IPS-18c (cell line): ENCODE results near the gene PLA2G4B.

Experiments used
- H3K4me3 ChIP-seq: 2 replicates; pipeline ENCODE4 v1.7.0; 2013; ENCODE audit warnings: low read depth, mild to moderate bottlenecking, low read length, moderate library complexity; ENCODE audit not compliant: insufficient read depth
- H3K9me3 ChIP-seq: one replicate; pipeline ENCODE4 v1.6.1; 2013; ENCODE audit warnings: mild to moderate bottlenecking, low read length, moderate library complexity; ENCODE audit not compliant: control insufficient read depth, insufficient read depth

PLA2G4B gene

GRCh38 chr15:41838400-41838897 is at the start of gene PLA2G4B:
TSS of gene PLA2G4B (plus strand) at chr15:41838847. CDS start at chr15:41838914, 67 bp downstream.
- H3K4me3 ChIP-seq: no peak within 1 kb of the TSS
- H3K9me3 ChIP-seq: no peaks in the 10 kb centered on the region

DNA sequence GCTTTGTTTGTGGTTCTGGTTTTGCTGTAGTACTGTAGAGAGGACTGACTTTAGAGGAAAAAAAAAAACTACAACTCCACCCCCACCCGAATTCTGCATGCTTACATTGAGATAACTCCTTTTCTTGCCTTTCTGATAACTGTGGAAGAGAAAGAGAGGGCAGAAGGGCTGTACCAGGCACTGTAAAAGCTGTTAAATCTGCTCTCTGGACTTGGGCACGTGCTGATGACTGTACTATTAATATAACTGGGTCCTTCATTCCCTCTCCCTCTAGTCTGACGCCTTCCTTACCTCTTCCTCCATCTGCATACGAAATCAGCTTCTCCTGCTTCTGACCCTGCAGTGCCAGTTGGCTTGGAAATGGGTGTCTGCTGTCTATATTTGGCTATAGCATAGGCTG is 49.4 kb upstream of the PLA2G4B start:
- no peaks in the 10 kb centered on the region for H3K9me3 ChIP-seq
- H3K4me3 ChIP-seq: no peak overlapping the region

- Histone ChIP-seq H3K9me3 (no peaks in the 10 kb centered on the region), H3K4me3 (no peak overlapping the region)
Observed at GRCh38 chr15:41789662-41790061, 49.0 kb upstream of the PLA2G4B start.

GRCh38 chr15:41790169-41790568 is 48.5 kb upstream of the PLA2G4B start:
- H3K4me3 ChIP-seq: no peak overlapping the region
- no peaks in the 10 kb centered on the region for H3K9me3 ChIP-seq

- Histone ChIP-seq H3K9me3 (no peaks in the 10 kb centered on the region), H3K4me3 (no peak overlapping the region)
Observed at GRCh38 chr15:41790756-41791546, 47.7 kb upstream of the PLA2G4B start.

DNA sequence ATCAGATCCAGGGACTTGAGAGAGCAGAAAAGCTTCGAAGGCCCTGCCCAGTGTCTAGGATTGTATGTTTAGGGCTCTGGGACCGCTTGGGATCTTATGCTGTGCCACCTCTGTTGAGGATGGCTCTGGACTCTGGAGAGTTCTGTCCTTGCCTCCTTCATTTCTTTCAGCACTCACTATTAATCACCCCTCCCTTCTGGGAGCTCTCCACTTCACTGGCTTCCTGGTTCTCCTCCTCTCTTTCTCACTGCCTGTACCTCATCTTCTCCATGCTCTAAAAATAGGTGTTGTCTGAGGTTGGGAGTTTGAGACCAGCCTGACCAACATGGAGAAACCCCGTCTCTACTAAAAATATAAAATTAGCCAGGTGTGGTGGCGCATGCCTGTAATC is 47.1 kb upstream of the PLA2G4B start:
- no peak overlapping the region for H3K4me3 ChIP-seq
- H3K9me3 ChIP-seq: no peaks in the 10 kb centered on the region

DNA sequence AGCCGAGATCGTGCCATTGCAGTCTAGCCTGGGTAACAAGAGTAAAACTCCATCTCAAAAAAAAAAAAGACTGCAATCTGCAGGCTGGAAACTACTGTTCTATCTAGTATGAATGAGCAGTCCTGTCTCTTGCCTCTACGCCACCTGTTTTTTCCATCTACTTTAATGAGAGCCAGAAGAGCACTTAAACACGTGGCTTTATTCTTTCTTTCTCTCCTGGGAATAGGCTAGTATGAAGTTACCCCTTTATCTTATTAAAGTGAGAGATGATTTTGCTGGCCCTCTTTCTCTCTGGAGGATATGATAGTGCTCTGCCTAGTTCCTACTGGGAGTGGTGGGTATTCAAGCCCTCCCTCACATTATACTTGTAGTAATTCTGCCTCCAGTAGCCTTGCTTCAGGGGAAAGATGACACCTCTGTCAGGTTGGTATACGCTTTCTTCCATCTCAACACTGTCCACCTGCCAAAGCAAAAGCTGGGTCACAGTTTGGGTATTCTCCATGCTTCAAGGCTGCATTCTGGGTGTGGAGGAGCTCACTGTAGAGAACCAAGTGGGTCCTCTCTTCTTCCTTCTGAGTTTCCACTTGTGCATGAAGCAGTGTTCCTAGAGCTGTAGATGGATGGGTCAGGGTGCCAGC is 46.5 kb upstream of the PLA2G4B start:
- Histone ChIP-seq H3K4me3 (no peak overlapping the region), H3K9me3 (no peaks in the 10 kb centered on the region)

GRCh38 chr15:41794081-41794480 is 44.6 kb upstream of the PLA2G4B start:
- Histone ChIP-seq H3K9me3 (no peaks in the 10 kb centered on the region), H3K4me3 (no peak overlapping the region)

DNA sequence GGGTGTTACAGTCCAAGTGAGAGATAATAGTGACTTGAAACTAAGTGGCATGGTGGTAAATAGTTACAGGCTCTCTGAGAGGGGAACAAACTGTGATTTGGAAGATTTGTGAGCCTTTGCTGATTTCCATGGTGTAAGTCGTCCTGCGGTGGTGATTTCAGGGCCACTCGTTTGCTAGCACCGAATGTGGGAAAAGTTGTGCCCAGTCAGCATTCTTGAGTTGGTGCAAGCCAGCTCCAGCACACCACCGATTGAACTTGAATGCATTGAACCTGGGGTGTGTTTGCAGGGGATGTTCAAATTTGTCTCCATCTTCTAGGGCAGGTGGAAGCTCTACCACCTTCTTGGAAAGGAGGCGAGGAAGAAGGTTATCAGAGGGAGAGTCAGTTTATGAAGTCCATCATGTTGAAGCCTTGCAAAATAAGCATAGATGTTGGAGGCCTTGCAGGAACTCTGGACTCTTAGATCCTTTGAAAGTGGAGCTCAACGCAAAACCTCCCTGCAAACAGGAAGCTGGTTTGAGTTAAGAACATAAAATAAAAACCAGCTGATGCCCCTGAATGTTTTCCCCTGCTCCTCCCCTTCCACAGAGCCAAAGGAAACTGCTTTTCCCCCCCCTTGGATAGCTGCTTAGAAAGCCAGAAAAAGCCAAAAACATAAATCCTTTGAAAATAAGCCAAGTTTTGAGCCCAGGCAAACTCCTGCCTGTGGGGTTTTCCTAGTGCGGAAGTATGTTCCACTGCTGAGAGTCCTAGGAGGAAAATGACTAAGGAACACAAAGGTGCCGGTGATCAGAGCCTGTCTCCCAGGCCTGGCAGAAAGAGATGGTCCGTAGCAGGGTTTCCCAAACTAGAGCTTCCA is 42.4 kb upstream of the PLA2G4B start:
- no peak overlapping the region for H3K4me3 ChIP-seq
- H3K9me3 ChIP-seq: no peaks in the 10 kb centered on the region

GRCh38 chr15:41797201-41797944 is 41.3 kb upstream of the PLA2G4B start:
- Histone ChIP-seq H3K9me3 (no peaks in the 10 kb centered on the region), H3K4me3 (no peak overlapping the region)

DNA sequence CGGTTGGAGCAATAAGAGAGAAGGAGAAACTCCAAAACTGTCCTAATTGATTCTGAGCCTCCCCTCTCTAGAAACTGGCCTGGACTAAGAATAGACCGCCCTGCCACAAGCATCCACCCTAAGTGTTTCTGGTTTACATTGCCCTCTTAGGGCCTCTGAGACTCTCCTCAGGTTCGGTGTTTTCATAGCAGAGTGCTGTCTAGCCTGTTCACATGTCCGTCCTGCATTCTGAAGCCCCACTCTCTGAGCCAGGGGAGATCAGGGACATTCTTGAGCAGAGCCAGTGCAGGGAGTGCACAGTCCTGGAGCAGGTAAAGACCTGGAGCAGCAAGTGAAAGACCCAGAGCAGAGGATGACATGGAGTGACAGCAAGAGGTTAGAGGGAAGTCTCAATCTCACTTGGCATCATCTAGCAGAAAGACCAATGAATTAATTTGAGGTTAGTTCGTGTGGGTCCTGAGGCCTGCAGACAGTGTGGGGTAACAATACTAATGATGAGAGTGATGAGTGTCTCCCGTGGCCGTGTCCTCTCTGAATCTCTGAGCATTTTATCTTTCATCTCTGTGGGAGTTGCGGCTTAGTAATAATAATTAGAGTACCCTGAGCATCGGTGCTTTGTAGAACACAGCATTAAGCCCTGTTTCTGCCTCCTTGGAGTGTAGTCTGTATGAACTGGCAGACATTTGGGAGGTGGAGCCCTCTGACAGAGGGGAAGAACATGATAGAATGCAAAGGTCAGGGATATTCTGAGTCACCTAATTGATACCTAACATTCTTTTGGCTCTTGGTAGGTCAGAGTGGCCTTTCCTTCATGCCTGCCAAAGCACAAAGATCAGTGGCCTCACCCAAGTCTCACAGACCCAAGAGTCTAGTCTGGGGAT is 39.8 kb upstream of the PLA2G4B start:
- Histone ChIP-seq H3K4me3 (no peak overlapping the region), H3K9me3 (no peaks in the 10 kb centered on the region)

DNA sequence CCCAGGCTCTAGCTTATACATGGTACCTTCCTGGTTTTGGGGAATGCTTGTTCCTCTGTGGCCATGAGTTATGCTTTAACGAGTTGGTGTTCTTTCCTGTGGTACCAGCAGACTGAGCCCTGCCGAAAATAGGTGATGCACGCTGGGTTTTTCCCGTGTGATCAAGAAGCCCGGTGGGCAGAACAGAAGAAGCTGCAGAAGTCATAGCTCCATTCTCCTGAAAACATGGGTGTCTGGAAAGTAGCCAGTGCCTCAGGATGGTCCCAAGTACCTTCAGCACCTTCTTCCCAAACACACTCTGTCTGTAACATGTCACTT is 39.2 kb upstream of the PLA2G4B start:
- no peaks in the 10 kb centered on the region for H3K9me3 ChIP-seq

DNA sequence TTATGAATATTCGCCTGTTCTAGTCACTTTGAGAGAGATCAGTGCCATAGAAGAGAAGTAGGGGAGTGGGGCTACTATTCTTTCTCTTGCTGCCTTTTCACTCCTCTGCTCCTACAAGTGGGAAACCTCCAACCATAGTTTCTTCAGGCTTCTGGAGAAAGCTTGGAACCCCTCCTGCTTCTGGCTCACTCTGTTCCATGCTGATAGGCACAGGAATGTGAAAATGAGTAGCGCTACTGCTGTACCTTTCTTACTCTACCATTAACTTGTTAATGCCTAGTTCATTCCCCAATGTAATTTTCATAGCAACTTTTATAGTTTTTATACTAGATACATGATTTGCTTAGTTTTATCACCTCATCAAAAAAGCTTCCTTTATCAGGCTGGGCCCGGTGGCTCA is 37.5 kb upstream of the PLA2G4B start:
- no peak overlapping the region for H3K4me3 ChIP-seq
- H3K9me3 ChIP-seq: no peaks in the 10 kb centered on the region

More for the DNA sequence above, 39.2 kb upstream of the PLA2G4B start:
- H3K4me3 ChIP-seq: no peak overlapping the region

DNA sequence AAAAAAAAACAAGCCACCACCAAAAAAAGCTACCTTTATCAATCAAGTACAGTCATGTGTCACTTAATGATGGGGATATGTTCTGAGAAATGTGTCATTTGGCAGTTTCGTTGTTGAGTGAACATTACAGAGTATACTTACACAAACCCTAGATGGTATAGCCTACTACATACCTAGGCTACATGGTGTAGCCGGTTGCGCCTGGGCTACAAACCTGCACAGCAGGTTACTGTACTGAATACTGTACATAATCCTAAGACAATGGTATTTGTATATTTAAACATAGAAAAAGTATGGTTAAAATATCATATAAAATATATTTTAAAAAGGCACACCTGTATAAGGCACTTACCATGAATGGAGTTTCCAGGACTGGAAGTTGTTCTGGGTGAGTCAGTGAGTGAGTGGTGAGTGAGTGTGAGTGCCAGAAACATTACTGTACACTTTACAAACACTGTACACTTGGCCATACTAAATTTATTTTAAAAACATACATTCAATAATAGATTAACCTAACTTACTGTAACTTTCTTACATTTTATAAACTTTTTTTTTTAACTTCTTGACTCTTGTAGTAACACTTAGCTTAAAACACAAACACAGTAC is 36.7 kb upstream of the PLA2G4B start:
- H3K4me3 ChIP-seq: no peak overlapping the region
- H3K9me3 ChIP-seq: no peaks in the 10 kb centered on the region

DNA sequence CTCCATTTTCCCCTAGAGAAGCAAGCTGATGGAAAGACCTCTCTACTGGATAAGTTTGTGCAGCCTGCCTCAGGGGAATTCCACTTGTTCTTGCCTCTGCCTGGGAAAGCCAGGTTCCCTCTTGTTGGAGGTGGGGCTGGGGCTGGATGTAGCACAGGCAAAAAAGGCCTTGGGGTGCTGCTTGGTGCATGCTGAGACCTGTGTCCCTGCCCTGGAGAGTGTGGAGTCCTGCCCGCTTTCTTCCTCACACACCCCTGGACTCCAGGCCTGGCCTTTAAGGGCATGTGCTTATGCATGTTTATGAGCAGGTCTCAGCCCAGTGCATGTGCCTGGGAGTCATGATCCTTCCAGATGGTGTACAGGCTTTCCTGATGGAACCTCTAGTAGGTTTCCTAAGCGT is 34.3 kb upstream of the PLA2G4B start:
- Histone ChIP-seq H3K4me3 (no peak overlapping the region), H3K9me3 (no peaks in the 10 kb centered on the region)
